DND-41 (cell line): ENCODE results near the gene EMILIN2.

Experiments
- ATAC-seq: fragments of 200-7000 bp; cut with Tn5 transposase; 3 replicates; pipeline ENCODE4 v1.9.1; 2021; ENCODE audit warnings: low read depth; ENCODE audit not compliant: insufficient read depth
- DNase-seq: peaks from one replicate; pipeline ENCODE4 v3.0.0-alpha.2; 2020
- H2AFZ ChIP-seq: 2 replicates; pipeline ENCODE4 v1.6.0; 2012; ENCODE audit warnings: low read depth, low read length
- H3K27ac ChIP-seq: 2 replicates; pipeline ENCODE4 v1.5.1; 2012; ENCODE audit warnings: low read length, inconsistent platforms
- H3K27me3 ChIP-seq: fragments of 200-600 bp; sonication (generic); 2 replicates; pipeline ENCODE4 v1.6.0; 2012; ENCODE audit warnings: low read length, mild to moderate bottlenecking, inconsistent platforms; ENCODE audit not compliant: insufficient read depth, poor library complexity
- H3K36me3 ChIP-seq: 2 replicates; pipeline ENCODE4 v1.5.1; 2012; ENCODE audit warnings: low read length, inconsistent platforms; ENCODE audit not compliant: insufficient read depth
- H3K4me1 ChIP-seq: 2 replicates; pipeline ENCODE4 v1.5.1; 2012; ENCODE audit warnings: mild to moderate bottlenecking, low read length; ENCODE audit not compliant: insufficient read depth
- H3K4me2 ChIP-seq: 2 replicates; pipeline ENCODE4 v1.6.0; 2012; ENCODE audit warnings: mild to moderate bottlenecking, moderate library complexity, low read length, inconsistent platforms; ENCODE audit not compliant: insufficient read depth
- H3K4me3 ChIP-seq, 2 experiments: fragments of 200-600 bp in 1 of 2; shearing (Covaris generic) in 1 of 2; 2 replicates each; pipeline ENCODE4 v1.5.1; 2012 to 2016; ENCODE audit warnings: inconsistent platforms in 2 of 2, low read length in 2 of 2, mild to moderate bottlenecking in 2 of 2, low read depth in 1 of 2, moderate library complexity in 1 of 2
- H3K79me2 ChIP-seq: 2 replicates; pipeline ENCODE4 v1.6.0; 2012; ENCODE audit warnings: low read length, inconsistent platforms; ENCODE audit not compliant: insufficient read depth
- H3K9ac ChIP-seq: 2 replicates; pipeline ENCODE4 v1.6.0; 2012; ENCODE audit warnings: low read depth, mild to moderate bottlenecking, inconsistent platforms, low read length, moderate library complexity
- H3K9me3 ChIP-seq: 2 replicates; pipeline ENCODE4 v1.5.1; 2012; ENCODE audit warnings: low read length, moderate library complexity, mild to moderate bottlenecking, inconsistent platforms; ENCODE audit not compliant: insufficient read depth, severe bottlenecking
- H4K20me1 ChIP-seq: 2 replicates; pipeline ENCODE4 v1.6.0; 2012; ENCODE audit warnings: low read length; ENCODE audit not compliant: insufficient read depth
- CTCF ChIP-seq: IDR thresholded peaks from 2 replicates; pipeline ENCODE4 v1.5.1; 2012; ENCODE audit warnings: borderline replicate concordance, low read length, moderate library complexity, mild to moderate bottlenecking; ENCODE audit not compliant: poor library complexity, severe bottlenecking; ENCODE audit errors: extremely low read depth
- EZH2 ChIP-seq: IDR thresholded peaks from 3 replicates; pipeline ENCODE4 v1.6.1; 2012; ENCODE audit warnings: borderline replicate concordance, low read depth, mild to moderate bottlenecking, moderate library complexity, low read length, inconsistent platforms; ENCODE audit not compliant: severe bottlenecking

EMILIN2 gene

GRCh38 chr18:2840521-2840920, 6.3 kb upstream of the EMILIN2 start:
- Histone ChIP-seq H3K27ac (no peak overlapping the region), H4K20me1 (no peaks in the 10 kb centered on the region), H3K36me3 (no peaks in the 10 kb centered on the region), H3K27me3 (peaks cover 2% of the 10 kb centered on the region), H3K4me3 (no peak overlapping the region), H3K4me1 (no peaks in the 10 kb centered on the region), H3K79me2 (no peaks in the 10 kb centered on the region), H3K9me3 (no peaks in the 10 kb centered on the region), H2AFZ (no peak overlapping the region), H3K9ac (no peak overlapping the region), H3K4me2 (no peak overlapping the region)
- no peak for ATAC-seq
- no peak for TF ChIP-seq CTCF
- TF ChIP-seq EZH2: no peak
- DNase-seq: no peak

GRCh38 chr18:2843146-2843545, 3.7 kb upstream of the EMILIN2 start:
- Histone ChIP-seq H3K27me3 (peaks cover 3% of the 10 kb centered on the region), H2AFZ (no peak overlapping the region), H4K20me1 (no peaks in the 10 kb centered on the region), H3K4me2 (no peak overlapping the region), H3K9me3 (no peaks in the 10 kb centered on the region), H3K79me2 (no peaks in the 10 kb centered on the region), H3K4me3 (no peak overlapping the region), H3K27ac (no peak overlapping the region), H3K4me1 (no peaks in the 10 kb centered on the region), H3K9ac (no peak overlapping the region), H3K36me3 (no peaks in the 10 kb centered on the region)
- DNase-seq: no peak
- TF ChIP-seq CTCF: no peak
- ATAC-seq: no peak

DNA sequence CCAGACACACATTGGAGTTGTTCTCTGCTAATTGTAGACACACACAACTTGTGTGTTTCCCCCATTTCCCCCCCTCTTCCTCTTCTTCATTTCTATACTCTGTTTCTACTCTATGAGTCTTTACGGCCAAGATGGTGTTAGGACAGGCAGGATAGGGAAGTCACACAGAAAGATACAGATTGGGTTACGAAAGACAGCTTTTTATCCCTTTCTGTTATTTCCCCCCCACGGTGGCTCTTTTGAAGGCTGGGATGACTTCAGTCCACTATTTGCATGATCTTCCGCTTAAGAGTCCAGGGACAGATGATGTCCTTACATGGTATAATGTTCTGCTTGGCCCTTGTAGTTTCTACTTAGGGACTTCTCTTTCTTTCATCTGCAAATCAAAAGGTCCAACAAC, 1.6 kb upstream of the EMILIN2 start:
- H4K20me1 ChIP-seq: no peaks in the 10 kb centered on the region

More for the DNA sequence above, 1.6 kb upstream of the EMILIN2 start:
- no peaks in the 10 kb centered on the region for H3K79me2 ChIP-seq
- ATAC-seq (no peak), DNase-seq (no peak)
- no peaks in the 10 kb centered on the region for H3K36me3 ChIP-seq
- no peak overlapping the region for H3K4me3 ChIP-seq
- no peak overlapping the region for H2AFZ ChIP-seq
- no peak overlapping the region for H3K4me2 ChIP-seq
- H3K9me3 ChIP-seq: no peaks in the 10 kb centered on the region
- peaks cover 18% of the 10 kb centered on the region for H3K27me3 ChIP-seq
- TF ChIP-seq CTCF: no peak
- TF ChIP-seq EZH2: no peak
- no peak overlapping the region for H3K27ac ChIP-seq
- no peak overlapping the region for H3K9ac ChIP-seq
- H3K4me1 ChIP-seq: no peaks in the 10 kb centered on the region
